HG03066 (cell line): ENCODE results near the gene SNORC.

Source experiments
- ATAC-seq: cut with Tn5 transposase; IDR thresholded peaks from one replicate; pipeline ENCODE4 v1.9.1; 2021; ENCODE audit warnings: low read depth; ENCODE audit not compliant: unreplicated experiment

Gene SNORC

GRCh38 chr2:232924433-232924832 lies 54.4 kb downstream of the SNORC start:
- ATAC-seq, result no peak

GRCh38 chr2:232925153-232925820 lies 55.2 kb downstream of the SNORC start:
- no peak for ATAC-seq

GRCh38 chr2:232925821-232926156 lies 55.7 kb downstream of the SNORC start:
- no peak for ATAC-seq

GRCh38 chr2:232926431-232926939 lies 56.4 kb downstream of the SNORC start:
- no peak for ATAC-seq

GRCh38 chr2:232927032-232927792 lies 57.1 kb downstream of the SNORC start:
- ATAC-seq, result no peak

GRCh38 chr2:232927793-232928550 lies 57.9 kb downstream of the SNORC start:
- ATAC-seq, result no peak
